Activated CD4-positive, alpha-beta T cell treated with anti-CD3 and anti-CD28 coated beads, Interleukin-2, amount 50 U/mL, for 4 hours (primary cell): ENCODE data around the gene BACH2.
A peak's percentile ranks its signal among the peaks of the same experiment; 100 is the strongest.
"Not testable (repeated sequence)": the region's sequence is repeated elsewhere in the genome, so short reads cannot be mapped to it uniquely, and the experiment has no call there.

Experiments used
- DNase-seq, 2 experiments: peaks; one replicate each; pipeline ENCODE4 v3.0.0-alpha.2; 2020

The BACH2 gene

GRCh38 chr6:90088009-90088408 is 208.6 kb downstream of the BACH2 start:
- no peak for DNase-seq

DNA sequence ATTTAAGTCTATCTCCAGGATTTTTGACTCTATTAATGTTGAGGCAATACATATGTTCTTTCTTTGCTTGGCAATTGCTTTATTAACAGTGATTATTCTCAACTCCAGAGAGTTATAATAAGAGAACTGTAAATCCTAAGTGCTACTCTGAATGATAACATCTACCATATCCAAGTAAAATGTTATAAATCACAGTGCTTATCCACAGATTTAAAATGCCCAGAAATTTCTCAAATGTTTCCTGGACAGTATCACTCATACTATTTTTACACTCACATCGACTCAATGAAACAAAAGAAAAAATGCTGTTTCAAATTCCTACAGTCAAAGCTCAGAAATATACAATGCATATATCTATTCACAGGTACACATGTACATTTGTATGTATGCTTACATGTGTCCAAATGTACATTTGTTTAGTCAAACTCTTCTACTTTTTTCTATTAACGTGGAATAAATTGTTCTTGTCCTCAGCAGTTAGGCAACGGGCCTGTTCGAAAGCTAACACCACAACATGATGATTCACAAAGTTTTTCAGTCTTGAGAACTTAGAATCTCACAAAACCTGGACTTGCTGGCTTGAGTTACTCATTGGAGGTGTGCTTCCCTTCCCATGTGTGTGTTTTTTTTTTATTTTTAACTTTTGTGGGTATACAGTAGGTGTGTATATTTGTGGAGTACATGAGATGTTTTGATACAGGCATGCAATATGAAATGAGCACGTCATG is 209.4 kb downstream of the BACH2 start:
- no peak for DNase-seq

- DNase-seq: no peak
Observed at GRCh38 chr6:90086517-90086916, 210.1 kb downstream of the BACH2 start.

GRCh38 chr6:90083891-90084290 is 212.8 kb downstream of the BACH2 start:
- peak in 1 of 2 experiments; percentile 42 for DNase-seq

DNA sequence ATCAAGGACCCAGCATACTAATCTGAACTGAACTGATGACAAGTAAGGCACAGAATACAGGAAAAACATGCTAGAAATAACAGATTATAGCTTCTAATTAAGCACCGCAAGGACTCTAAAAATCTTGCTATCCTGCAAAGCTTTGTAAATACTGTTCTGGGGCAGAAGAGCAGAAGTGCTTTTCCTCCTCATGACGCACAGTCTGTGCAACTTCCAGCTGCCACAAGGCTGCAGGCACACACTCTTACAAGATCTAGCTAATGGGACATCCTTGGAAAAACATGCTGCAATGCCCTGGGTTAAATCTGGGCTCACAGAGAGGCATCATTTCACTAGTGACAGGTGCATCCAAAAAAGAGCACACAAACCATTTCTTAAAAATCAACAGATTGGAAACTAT is 213.8 kb downstream of the BACH2 start:
- DNase-seq: no peak

DNA sequence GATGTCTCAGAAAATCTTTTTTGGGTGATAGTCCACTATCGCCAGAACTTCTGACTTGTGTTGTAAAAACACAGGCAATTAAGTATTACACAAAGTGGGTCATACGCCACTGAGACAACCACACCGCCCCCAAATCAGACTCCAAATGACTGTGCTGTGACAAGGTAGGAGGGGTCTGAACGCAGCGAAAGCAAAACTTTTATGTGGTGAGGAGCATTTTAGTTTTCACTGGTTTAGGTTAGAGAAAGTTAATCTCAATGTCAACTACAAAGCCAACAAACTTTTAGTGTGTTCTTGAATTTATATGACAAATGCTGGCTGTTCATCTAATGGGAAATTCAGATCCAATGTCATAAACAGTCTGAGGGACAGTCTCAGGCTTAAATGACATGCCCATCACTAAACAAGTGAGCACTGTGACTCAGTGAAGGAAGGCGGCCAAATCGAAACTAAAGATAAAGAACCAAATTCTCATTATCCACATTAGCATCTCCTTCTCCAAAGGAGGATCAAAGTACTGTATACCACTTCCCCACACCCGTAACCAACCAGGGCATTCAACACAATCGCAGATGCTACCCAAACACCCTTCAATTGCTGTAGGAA is 215.7 kb downstream of the BACH2 start:
- DNase-seq: peak; percentile 65 to 73

DNA sequence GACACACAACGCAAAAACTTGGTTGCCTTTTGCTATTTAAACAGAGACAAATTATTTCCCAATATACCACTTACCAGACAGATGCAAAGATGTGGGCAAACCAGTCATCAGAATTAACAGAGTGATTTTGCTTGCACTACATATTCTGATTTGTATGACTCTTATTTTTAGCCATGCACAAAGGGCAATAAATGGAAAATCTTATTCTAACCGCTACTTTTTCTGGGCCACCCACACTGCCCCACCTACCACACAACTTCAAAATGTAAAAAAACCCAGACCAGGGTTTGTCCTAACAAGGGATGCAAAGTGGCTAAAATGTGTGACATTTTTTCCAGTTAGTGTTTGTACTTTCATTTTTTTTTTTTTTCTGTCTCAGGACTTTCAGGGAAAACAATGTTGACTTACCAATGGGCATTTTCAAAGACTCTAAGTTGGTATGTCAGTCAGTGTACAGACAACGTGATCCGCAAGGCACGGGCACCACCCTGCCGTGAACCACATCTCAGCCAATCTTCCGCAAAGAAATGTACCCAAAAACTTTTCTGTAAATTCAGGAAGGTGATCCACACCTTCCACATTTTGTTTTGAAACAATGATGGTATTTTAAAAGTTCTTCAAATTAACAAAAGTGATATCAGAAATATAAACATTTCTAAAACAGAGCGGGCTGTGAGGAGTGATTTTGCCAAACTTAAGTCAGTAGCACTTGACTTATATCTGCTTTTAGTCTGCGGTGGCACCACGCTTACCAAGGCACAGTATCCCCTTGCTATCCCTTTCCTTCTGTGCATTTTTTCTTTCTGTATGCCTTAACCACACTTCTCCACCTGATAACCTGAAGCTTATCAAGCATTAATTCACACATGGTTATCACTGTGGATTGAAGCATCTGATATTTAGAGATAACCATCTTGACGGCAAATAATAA is 216.8 kb downstream of the BACH2 start:
- peak; percentile 54 to 55 for DNase-seq

DNA sequence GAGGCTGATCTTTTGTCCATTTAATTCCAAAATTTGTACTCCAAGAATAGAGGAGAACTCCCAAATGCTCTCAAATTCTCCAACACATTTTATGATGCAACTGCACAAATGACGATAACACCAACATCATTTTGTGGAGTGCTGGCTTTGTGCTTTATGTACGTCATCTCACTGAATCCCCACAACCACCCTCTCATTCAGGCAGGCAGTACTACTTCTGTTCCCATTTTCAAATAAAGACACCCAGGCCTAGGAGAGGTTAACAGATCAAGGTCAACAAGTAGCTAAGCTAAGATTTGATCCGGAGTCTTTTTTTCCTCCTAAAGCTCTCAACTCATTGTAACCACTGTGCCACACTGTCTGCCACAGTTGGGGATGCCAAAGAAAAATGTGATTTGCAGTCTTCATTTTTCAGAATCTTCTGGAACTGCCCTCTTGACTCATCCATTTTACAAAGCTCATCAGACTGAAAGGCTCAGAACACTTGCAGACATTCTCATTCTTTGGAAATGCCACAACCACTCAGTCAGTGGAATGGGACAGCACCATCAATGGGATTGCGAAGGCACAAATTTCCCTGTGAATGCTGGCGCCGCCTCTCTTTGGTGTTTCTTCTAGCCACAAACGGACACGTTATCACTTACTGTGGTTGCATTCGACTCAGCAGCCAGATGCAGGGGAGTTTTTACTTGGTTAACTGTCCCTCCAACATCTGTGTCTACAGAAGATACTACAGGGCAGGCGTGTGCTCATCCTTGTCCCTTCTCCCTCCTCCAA is 217.9 kb downstream of the BACH2 start:
- peak; percentile 50 to 51 for DNase-seq

DNA sequence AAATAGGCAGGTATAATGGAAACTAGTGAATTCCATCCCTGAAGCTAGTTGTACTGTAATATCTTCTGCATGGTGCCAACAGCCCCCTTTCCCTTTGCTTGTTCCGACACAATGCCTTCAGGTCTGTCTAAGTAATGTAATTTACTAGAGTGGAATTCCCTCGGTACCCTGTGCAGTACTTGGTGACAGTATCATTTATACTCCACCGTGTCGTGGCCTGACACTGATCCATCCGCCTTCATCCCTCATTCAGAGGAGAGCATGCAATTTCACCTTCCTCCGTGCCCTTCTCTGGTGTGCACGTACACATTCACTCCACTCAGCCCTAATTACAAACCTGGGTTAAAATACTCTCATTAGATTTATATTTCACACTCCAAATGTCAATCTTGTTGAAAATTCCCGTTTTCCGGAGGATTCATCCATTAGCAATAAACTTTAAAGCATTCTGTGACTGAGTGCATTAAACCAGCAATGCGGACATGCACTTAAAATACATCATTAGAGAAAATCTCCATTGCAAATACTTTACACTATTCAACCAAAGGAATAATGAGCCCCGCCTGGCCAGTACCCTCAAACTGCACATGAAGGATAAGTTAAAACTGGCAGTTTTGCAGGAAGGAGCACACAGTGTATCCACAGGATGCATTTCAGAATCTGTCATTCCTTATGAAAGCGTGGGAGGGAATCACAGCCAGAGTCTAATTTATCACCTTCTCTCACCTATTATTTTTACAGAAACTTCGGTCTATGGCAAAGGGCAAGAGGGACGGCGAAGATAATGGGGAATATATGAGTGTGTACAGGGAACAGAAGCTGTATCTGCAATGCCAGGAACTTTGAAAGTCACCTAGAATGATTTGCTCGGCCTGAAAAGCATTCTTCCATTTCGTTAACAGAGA is 219.9 kb downstream of the BACH2 start:
- DNase-seq: no peak

DNA sequence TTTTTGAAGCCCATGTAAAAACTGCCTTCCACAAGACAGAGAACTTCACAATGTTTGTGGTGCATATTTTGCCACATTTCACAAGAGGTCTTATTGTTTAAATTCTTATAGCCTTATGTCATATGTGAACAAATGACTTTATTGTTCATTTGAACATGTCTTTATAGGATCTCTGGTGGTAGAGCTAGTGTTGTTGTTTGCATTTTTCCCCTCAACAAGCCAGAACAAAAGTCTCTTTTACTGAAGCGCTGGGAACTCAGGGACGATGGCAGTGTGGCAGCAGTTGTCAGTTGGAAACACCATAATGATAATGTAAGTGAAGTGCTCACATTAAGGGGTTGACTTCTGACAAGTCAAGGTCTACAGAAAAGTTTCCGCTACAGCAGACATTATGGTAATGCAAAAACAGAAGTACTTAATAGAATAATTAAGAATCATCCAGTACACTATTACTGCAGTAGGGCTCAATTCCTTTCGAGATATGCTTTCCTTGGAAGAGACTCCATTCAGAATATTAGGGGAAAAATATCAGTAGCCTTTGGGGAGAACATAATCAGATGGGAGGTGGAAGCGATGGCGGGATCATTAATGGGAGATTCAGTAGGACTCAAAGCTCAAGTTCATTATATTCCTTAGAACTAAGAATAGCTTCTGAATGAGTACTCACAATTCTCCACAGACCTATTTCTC is 222.3 kb downstream of the BACH2 start:
- no peak for DNase-seq

GRCh38 chr6:90072935-90073464 is 223.6 kb downstream of the BACH2 start:
- DNase-seq: no peak

DNA sequence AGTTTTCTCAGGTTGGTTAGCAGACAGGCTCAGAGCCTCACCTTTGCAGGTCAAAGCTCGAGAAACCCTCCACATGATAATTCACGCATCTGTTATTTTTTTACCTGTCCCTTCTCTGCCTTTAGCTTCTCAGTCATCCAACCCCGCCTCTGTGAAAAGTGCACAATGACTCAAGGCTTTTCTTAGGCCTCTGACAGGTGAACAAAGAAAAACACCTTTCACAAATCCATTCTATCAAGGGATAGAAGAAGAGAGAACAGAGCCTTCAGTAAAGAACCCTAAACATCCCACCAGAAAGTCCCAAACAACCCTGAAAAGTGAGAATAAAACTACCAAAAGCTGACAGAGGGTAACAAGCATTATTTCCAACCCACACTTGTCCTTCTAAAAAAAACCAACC is 224.1 kb downstream of the BACH2 start:
- no peak for DNase-seq

- no peak for DNase-seq
Observed at GRCh38 chr6:90068703-90069523, 227.7 kb downstream of the BACH2 start.

- no peak for DNase-seq
Observed at GRCh38 chr6:90068264-90068663, 228.4 kb downstream of the BACH2 start.

DNA sequence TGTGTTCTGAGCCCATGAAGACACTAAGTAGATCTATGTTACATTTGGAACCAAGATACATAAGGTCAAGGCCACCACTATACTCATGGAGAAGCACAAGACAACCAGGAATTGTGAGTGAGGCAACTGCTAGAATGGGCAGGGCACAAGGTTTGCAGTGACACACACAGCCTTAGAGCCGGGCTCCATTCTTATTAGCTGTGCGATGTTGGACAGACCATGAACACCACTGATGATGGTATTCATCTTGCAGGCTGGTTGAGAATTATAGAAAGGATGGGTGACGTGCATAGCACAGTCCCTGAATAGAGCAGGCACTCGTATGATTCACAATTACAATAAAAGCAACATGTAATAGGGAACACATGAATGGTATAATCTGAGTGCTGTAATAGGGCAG is 229.9 kb downstream of the BACH2 start:
- DNase-seq: no peak

DNA sequence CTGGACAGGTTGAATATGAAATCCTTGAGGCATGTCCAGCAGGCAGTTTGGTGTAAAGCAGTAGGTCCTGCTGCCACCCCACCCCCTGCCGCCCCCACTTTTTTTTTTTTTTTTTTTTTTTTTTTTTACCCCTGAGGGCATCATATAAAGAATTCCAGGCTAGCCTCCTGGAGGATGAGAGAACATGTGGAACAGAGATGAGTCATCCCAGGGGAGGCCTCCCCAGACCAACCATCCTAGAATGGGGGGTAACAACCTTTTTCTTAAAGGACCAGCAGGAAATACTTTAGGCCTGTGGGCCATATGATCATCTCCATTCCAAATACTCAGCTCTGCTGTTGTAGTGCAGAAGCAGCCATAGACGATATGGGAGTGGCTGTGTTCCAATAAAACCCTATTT is 231.5 kb downstream of the BACH2 start:
- DNase-seq: no peak

- no peak for DNase-seq
Observed at GRCh38 chr6:90062667-90063066, 234.0 kb downstream of the BACH2 start.

- no peak for DNase-seq
Observed at GRCh38 chr6:90062051-90062450, 234.6 kb downstream of the BACH2 start.

GRCh38 chr6:90059178-90059577 is 237.5 kb downstream of the BACH2 start:
- not testable (repeated sequence) for DNase-seq

- DNase-seq: not testable (repeated sequence)
Observed at GRCh38 chr6:90055924-90056323, 240.7 kb downstream of the BACH2 start.
